Measurements from ENCODE around the gene TSHZ2.

Gene TSHZ2

DNA sequence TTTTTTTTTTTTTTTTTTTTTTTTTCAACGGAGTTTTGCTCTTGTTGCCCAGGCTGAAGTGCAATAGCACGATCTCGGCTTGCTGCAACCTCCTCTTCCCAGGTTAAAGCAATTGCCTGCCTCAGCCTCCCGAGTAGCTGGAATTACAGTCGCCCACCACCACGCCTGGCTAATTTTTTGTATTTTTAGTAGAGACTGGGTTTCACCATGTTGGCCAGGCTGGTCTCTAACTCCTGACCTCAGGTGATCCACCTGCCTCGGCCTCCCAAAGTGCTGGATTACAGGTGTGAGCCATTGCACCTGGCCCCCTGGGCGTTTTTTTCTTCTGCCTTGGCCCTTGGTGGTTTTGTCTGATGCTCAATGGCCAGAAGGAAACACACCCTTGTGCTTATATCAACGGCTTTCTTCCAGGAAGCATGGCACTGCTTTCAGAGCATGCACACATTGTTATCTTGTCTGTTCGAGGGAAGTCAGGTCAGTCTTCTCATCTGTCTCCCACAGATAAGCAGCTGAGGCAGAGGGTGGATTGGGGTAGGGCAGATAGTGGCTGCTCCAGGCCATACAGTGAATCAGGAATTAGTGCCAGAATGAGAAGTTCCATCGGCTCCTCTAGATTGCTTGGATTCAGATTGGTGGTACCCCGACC, 203.1 kb downstream of the TSHZ2 start:
- DNase-seq, result no peak

DNA sequence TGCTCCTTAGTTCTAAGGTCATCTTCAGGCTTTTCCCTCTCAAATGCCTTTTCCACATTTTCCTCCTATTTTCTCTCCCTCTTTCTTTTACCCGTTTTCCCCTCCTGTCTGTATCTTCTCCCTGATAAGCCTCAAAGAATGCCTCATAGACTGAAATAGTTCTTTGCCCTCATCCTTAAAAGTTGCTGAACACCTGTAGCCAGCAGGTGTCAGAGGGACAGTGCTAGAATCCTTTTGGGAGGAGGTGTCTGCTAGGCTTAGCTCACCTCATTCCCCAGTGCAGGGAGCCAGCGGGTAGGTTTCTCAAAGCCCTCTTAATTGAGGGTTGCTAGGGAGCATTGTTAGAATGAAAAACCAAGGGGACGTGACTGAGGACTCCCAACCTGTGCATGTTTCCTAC, 204.0 kb downstream of the TSHZ2 start:
- DNase-seq, result no peak

DNA sequence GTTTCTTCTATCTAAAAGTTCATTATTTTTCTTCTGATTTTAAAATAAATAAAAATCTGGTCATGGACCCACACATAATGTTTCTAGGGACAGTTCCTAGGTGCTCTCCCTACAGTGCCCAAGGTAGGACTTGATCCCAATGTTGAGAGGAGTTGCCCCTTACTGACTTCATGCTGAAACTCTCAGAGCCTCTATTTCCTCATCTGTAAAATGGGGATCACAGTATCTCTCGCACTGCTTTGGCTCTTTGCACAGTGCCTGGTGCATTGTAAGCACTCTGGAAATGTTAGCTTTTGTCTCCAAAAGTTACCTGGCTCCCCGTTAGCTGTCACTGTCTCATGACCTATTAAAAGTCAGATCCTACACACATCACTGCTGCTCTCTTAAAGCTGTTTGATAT, 205.5 kb downstream of the TSHZ2 start:
- no peak for DNase-seq

DNA sequence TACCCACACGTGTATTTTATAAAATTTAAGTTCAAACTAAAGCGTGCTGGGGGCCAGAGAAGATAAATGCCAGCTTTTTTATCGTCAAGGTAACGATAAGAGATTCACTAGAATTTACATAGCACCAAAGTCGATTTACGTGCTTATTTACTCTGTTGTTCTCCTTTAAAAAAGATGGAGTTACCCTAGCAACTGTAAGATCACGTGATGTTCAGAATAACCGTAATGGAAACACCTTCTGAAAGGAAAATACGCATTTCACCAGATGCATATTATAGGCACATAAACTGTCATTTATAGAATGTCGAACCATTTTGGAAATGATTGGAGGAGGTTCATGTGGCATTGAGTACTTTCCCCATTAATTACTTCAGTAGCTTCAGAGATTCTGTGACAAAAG, 207.6 kb downstream of the TSHZ2 start:
- DNase-seq, result no peak

DNA sequence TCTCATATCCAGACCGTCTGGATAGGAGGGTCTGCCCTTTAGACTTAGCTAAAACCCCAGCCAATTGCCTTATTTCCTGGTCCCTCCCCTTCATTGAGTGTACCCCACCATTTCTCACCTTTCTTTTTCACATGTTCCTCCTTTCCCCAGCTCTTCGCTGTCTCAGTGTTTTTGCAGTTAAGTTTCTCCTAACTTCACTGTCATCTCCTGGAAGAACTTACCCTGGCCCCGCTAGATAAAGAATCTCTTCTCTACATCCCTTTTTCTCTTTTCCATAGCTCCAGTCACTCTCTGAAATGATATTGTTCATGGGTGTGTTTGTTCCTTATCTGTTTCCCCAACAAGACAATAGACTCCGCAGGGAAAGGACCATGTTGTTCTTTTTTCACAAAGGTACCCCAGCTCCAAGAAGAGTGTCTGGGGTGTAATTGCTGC, 208.8 kb downstream of the TSHZ2 start:
- no peak for DNase-seq

DNA sequence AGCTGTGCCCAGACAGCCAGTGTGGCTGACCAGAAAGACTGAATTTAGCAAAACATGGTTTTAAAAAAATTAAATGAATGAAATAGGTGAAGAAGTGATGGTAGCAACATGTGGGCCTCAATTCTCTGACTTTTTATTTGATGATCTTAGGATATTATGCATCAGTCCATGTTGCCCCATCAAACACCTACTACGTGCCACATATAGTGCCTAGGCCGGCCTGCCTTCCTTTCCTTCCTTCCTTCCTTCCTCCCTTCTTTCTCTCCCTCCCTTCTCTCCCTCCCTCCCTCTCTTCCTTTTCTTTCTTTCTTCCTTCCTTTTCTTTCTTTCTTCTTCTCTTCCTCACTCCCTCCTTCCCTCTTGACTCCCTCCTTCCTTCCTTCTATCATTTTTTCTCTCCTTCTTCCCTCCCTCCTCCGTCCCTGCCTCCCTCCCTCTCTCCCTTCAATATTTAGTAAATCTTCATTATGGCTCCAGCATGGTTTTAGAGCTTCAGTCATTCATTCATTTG, 209.8 kb downstream of the TSHZ2 start:
- DNase-seq, result no peak

DNA sequence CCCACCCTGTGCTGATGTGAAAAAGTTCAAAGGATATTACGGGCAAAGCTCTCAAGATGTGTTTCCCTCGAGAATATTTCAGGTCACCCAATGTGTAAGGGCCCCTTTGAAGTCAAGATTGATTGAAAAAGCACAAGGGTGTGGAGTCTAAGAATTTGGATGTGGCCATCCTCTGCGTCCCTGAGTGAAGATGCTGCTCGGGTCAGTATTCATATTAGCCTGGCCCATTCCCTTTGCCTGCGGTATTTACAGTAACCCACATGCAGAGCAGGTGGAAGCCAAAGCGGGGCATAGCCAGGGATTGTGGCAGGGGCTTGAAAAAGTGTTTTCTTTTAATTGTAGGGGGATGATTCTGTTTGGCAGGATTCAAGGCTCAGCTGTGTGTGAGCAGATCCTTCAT, 211.0 kb downstream of the TSHZ2 start:
- DNase-seq, result no peak

DNA sequence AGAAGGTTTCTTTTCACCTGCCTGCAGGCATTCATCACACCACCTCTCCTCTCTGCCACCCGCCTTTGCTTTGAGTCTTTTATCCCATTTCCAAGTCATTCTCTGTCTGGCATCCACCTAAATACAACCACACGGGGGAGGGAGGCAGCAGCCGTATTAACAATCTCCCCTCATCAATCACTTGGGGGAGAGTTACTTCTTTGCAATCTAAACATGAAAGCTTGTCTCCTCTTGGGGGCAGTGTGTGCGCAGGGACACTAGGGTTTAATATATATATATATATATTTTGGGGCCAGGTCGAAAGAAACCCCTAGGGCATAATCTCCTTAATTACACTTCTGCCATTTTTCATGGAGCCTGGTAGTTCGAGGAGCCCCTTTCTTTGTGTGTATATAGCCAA, 214.5 kb downstream of the TSHZ2 start:
- DNase-seq, result no peak

DNA sequence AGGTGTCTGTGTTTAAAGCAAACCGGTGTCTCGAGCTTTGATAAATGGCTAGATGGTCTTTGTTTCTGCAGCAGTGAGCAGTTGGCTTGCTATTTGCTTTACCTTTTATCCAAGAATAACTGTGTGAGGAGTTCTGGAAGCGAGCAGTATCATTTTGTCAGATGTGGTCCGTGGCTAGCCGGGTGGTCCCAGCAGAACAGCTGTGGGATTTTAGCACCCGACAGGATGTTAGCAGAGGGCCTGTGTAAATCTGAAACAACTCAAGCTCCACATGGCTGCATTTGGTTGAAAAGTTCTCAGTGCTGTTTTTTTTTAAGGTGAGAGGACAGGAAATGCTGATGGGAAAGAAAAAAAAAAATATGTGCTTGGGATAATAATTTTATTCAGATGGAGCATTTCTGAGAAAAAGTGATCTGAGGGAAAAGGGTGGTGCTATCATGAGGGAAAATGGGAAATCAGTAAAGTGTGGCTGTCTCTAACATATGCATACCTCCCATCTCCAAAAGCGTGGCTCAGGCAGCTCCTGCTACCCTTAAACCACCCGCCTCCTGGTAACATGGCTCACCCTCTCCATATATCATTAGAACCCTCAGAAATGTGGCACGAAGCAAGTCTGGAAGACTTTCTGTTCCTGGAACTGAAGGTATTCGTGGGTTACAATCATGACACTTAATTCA, 215.4 kb downstream of the TSHZ2 start:
- DNase-seq, result no peak

DNA sequence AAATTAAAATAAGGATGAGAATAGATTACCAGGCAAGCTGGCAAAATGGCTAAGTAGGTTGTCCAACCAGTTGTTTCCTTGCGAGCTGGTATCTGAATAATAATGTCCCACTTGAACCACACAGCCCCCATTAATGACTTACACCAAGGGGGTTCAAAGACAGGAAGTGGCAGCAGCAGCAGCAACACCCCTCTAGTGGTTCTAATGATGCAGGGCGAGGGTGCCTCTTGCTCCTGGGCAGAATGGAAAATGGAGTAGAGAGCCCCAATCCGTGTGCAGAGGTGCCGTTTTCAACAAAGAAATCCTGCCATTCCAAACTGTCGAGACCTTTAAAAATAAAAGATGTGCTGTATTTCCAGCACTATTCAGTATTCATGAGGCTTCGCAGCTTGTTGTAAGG, 218.1 kb downstream of the TSHZ2 start:
- DNase-seq, result no peak

DNA sequence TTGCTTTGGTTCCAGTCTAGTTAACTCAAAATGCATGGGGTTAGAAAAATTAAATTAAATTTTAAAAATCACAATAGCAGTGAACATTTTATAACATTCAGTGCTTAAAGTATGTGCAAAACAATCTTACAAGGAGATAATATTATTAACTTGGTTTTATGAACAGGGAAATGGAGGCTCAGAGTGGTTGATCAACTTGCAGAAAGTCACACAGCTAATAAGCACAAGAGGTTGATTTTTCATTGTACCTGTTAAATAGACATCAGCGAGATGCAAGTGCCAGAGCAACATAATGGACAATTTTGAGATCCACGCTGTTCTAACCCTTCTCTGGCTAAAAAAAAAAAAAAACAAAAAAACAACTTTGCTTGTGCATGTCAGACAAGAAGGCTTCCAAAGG, 219.8 kb downstream of the TSHZ2 start:
- DNase-seq, result no peak

DNA sequence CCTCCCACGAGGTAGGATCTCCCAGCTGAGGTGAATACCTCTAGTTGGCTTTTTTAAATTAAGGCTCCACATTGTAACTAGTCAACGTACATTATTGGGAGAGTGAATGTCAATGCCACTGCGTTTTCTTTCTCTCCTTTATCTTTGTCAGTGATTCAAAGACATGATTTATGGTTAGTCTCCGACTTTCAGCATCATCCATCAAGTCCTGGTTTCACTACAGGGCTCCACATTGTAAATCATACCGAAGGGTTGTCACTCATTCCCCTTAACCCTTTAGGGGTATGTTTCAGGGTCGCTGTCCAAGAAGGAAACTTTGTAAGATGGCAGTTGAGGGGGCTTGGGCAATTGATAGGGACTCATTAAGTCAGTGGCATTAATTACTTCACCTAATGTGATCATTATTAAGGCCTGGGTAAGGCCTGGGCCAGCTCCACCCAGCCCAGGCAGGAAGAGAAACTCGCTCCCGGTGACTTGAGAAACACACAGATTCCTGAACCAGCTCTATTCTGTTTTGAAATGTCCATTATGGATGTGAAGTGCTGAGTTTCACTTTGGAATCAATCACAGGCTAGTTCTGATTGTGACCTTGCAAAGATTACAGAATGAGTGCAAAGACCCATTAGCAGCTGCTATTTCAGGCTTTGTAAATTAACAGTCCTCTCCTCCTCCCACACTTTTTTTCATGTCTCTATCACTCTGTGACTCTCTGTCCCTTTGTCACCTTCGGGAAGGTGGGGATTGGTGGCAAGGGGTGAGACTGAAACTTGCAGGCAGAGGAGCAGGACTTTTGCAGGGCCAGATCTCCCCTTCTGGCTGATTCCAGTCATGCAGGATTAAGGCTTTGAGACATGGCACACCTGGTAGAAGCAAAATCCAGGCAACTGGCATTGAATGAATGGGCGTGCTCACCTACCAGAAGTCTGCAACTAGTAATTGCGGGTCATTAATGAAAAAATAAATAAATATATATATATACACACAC, 222.4 kb downstream of the TSHZ2 start:
- DNase-seq, result no peak

DNA sequence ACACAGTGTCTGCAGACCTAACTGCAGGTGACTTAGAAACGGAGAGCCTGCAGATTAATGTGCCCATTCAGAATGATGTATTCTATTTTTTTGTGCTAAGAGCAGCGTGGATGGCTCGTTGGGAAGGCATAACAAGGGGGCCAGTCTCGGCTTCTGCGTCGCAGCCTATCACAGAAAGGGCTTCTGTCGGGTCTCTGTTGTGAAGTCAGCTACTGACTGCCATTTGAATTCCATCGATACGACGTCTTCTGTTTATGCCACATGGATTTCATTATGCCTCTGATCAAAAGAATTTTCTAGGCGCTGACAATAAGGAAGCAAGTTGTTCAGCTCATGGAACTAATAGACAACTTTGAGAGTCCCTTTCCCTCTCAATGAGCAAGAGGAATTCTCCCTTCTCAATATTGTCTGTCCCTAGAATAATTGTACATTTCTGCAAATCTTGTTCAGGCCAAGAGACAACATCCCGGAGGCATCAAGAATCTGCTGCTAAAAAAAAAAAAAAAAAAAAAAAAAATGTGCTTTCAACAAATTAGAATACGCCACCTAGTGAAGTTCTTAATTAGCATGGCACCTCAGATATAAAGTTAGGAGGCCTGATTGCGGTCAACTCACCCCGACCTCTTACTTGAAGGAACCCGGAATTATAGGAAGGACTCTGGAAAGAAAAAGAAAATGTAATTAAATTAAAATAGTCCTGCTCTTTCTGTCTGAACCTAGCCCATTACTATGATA, 223.9 kb downstream of the TSHZ2 start:
- no peak for DNase-seq

DNA sequence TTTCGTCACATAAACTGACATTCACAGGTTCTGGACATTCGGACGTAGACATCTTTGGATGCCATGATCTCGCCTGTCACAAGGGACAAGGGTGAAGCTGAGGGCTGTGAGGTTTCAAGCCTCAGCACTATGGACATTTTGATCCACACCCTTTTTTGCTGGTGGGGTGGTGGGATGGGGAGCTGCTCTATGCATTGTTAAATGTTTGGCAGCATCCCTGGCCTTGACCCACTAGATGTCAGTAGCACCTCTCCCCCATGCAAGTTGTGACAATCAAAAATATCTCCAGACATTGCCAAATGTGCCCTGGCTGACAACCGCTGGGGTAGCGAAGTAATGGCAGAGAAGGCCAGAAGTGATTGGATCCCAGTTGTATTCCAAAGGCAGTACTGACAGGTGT, 229.4 kb downstream of the TSHZ2 start:
- DNase-seq, result no peak

DNA sequence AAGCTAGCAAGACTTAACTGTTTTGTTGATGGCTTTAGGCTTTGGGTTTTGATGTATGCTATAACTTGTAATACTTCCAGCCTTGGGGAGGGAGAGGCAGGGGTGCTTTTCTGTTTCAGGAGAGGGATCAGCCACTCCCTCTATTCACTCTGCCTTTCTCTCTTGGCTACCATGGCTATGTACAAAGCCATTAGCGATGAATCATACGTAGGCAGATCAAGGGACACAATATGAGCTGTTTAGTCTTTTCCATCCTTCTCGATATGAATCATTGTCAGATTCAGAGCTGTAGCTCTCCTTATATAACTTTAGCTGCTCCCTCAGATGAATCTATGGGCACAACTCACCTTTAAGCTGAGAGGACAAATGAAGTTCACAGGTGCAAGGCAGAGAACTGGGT, 230.6 kb downstream of the TSHZ2 start:
- no peak for DNase-seq

DNA sequence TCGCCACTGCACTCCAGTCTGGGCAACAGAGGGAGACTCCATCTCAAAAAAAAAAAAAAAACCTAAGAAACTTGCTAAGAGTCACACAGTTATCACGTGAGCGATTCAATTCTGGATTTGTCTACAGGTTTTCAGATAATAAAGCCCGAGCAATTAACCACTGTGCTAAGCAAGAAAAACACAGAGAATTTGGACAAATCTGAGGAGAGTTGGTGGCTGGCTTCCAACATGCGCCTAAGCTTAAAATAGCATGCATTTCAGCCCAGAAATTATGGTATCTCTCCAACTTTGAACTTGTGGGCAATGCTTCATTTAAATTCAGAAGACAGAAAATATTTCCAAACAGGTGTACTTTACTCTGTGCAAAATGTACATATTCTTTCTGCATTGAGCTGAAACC, 232.9 kb downstream of the TSHZ2 start:
- no peak for DNase-seq

DNA sequence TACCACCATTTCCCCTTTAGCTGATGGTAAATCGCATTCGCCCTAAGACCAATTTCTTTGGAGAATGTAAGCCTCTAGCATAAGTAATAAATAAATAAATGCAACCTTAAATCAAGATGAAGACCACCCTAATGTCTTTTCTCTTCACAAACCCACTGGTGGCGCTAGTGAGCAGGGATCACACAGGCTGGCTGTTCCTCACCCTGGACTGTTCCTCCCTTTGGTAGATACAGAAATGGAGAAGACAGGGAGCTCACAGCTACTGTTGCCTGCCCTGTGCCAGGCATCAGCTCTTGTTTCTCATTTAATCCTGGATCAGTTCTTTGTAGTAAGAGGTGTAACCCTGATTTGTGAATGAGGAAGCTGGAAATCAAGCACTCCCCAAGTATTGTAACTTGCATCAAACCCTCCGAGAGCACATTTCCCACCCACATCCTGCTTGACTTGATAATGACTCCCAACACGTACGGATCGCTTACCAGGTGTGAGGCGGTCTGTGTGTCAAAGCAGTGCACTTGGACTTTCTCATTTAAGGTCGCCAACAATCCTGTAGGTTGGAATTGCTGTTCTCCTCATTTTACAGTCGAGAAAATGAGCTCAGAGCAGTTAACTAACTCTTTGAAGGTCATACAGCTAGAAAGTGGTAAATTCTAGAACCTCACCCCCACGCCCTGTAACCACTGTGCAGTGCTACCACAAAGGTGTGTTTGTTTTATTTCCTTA, 236.1 kb downstream of the TSHZ2 start:
- DNase-seq, result no peak

DNA sequence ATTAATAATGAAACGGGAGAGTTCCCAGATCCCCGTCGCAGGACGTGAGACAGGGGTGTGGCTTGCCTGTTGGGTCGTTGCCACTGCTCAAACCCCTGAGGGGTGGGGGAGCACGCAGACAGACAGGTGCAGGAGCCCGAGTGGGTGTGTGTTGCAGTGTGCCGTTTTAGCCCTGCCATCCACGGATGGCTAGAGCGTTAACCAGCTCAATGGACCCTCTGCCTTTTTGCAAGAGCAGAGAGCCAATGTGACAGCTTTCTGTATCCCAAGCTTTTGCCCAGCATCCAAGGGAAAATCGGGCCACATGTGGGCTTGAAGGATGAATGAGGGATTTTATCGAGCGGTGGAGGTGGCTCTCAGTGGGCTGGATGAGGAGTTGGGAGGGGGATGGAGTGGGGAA, 237.9 kb downstream of the TSHZ2 start:
- DNase-seq, result no peak

DNA sequence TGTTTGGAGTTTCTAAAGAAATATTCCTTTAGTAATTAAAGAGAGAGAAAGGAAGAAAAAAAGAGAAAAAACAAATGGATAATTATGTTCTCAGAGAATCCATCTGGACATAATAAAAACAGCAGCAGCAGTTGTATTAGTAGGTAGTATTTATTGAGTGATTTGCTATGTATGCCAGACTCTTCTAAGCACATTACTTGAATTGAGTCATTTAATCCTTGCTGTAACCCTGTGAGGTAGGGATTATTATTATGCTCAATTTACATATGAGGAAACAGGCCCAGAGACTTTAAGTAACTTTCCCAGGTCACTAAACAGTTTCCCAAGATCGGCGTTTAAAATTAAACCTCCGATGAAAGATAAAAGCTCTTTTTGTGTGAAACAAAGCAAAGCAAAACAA, 238.8 kb downstream of the TSHZ2 start:
- DNase-seq, result peak; percentile 1

DNA sequence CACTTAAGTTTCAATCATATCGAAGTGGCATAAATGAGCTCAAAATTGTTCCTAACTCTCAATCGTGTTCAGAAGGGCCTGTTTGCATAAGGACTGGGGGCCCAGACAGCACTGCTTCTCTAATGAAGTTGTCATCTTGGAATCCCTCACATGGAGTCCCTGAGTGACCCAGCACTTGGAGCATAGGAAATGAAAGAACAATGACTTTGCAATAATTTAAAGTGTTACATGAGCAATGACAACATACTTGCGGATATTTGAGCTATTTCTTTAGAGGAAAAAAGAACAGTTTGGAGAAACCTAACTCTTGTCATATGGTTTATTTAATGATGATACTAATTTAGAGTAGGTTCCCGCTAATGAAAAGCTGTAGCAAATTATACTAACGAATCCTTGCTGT, 239.9 kb downstream of the TSHZ2 start:
- DNase-seq, result no peak

DNA sequence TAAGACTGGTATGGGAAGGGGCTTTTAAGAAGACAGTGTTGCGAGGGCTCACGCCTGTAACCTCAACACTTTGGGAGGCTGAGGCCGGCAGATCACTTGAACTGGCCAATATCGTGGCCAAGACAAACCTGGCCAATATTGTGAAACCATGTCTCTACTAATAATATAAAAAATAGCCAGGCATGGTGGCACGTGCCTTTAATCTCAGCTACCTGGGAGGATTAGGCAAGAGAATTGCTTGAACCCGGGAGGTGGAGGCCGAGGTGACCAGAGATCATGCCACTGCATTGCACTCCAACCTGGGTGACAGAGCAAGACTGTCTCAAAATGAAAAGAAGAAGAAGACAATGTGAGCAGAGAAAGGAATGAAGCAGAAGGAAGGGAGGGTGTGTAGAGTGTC, 242.2 kb downstream of the TSHZ2 start:
- DNase-seq, result no peak

DNA sequence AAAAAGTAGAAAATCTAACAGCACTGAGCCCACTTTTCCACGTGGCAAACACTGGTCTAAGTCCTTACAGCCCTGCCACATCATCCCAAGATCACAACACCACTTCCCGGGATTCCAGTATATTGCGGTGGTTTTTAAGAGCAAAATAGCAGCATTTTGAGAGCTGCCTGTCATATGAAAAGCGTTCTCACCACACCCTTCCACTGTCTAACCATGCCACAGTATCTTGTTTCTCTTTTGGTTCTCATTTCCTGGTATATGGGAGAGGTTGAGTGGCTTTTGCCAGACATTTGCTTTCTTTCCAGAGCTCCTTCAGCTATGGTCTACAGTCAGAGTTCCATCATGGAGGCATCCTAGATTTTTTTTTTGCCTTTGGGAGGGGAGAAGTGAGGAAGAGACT, 243.0 kb downstream of the TSHZ2 start:
- no peak for DNase-seq
